ENCODE data around the gene MYCN. TPM values are rescaled to one million over a fixed set of nuclear protein-coding genes. Genes with fewer than 3 reads are reported as not detected.
A peak's percentile ranks its signal among the peaks of the same experiment; 100 is the strongest.

The MYCN gene
- total RNA-seq, 1 experiment from 2014 or later: 54.4 TPM

DNA sequence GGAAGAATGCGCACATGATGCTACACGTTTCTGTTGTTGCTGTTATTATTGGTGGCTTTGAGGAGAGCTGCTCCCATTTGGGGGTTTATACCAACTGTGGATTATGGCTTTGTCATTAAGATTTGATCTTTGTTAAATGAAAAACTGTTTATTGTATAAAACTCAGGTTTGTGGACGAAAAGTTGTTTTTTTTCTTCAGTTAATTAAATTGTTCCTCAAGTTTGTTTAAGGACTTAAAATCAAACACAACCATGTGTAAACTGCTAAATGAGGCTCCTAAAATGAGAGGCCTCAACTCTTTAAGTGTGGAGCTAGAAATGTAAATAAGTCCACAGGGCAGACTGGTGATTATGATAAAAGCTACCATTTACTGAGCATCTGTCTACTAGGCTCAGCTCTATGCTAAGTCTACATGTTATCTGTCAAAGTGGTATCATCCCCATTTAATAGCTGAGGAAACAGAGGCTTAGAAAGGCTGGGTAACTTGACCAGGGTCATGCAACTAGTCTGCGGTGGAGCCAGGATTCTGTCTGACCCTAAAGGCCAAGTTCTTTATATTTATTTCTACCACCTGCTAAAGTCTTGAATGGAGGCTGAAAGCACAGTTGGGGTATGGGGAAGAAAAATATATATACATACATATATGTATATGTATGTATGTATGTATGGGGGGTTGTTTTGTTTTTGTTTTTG is 4.1 kb downstream of the MYCN start:
- Histone ChIP-seq H3K9me3 (no peaks in the 10 kb centered on the region), H3K36me3 (ENCODE audit: control insufficient read depth, insufficient read depth, low read length) (peaks cover 5% of the 10 kb centered on the region), H3K27me3 (replicated peaks; ENCODE audit: control insufficient read depth, insufficient read depth, low read length) (no peaks in the 10 kb centered on the region), H3K4me3 (ENCODE audit: low read depth, low read length) (peak overlapping the region; percentile 75), H3K4me1 (peaks cover 13% of the 10 kb centered on the region)
- CTCF ChIA-PET: interaction anchor here (0.6 to 0.7 kb wide), 2 partner anchors 33 to 613 kb away, joined by 3 read pairs; no protein-coding TSS in a partner anchor
- Mint-ChIP-seq H3K4me1 (ENCODE audit: low read depth, unreplicated experiment) (peaks cover 18% of the 10 kb centered on the region), H3K4me3 (ENCODE audit: unreplicated experiment) (peak overlapping the region; percentile 85), H3K9me3 (ENCODE audit: unreplicated experiment) (no peaks in the 10 kb centered on the region), H3K36me3 (ENCODE audit: insufficient read depth, unreplicated experiment) (peaks cover 60% of the 10 kb centered on the region), H3K27ac (ENCODE audit: unreplicated experiment) (no peak overlapping the region), H3K27me3 (ENCODE audit: insufficient read depth, unreplicated experiment) (no peaks in the 10 kb centered on the region)
- no peak for DNase-seq
- TF ChIP-seq, protein P1, sequence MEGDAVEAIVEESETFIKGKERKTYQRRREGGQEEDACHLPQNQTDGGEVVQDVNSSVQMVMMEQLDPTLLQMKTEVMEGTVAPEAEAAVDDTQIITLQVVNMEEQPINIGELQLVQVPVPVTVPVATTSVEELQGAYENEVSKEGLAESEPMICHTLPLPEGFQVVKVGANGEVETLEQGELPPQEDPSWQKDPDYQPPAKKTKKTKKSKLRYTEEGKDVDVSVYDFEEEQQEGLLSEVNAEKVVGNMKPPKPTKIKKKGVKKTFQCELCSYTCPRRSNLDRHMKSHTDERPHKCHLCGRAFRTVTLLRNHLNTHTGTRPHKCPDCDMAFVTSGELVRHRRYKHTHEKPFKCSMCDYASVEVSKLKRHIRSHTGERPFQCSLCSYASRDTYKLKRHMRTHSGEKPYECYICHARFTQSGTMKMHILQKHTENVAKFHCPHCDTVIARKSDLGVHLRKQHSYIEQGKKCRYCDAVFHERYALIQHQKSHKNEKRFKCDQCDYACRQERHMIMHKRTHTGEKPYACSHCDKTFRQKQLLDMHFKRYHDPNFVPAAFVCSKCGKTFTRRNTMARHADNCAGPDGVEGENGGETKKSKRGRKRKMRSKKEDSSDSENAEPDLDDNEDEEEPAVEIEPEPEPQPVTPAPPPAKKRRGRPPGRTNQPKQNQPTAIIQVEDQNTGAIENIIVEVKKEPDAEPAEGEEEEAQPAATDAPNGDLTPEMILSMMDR (IDR thresholded peaks at IDR 0.05; ENCODE audit: insufficient read depth in 1 of 2, low read depth in 1 of 2, low read length in 1 of 2, severe bottlenecking in 1 of 2, unreplicated experiment in 1 of 2): no peak
- BruUV-seq (replicated peaks): no TSS peak
- intact Hi-C loops (cut with micrococcal nuclease; ENCODE audit: unreplicated experiment): loop anchor here (1.0 to 5.0 kb wide), 4 partner anchors 43 to 813 kb away; no protein-coding TSS in a partner anchor
- POLR2A ChIA-PET: interaction anchor here (0.6 kb wide), 1 partner anchor 287 kb away, joined by 3 read pairs; no protein-coding TSS in a partner anchor

DNA sequence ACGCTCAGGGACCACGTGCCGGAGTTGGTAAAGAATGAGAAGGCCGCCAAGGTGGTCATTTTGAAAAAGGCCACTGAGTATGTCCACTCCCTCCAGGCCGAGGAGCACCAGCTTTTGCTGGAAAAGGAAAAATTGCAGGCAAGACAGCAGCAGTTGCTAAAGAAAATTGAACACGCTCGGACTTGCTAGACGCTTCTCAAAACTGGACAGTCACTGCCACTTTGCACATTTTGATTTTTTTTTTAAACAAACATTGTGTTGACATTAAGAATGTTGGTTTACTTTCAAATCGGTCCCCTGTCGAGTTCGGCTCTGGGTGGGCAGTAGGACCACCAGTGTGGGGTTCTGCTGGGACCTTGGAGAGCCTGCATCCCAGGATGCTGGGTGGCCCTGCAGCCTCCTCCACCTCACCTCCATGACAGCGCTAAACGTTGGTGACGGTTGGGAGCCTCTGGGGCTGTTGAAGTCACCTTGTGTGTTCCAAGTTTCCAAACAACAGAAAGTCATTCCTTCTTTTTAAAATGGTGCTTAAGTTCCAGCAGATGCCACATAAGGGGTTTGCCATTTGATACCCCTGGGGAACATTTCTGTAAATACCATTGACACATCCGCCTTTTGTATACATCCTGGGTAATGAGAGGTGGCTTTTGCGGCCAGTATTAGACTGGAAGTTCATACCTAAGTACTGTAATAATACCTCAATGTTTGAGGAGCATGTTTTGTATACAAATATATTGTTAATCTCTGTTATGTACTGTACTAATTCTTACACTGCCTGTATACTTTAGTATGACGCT is 5.8 kb downstream of the MYCN start:
- Histone ChIP-seq H3K4me3 (ENCODE audit: low read depth, low read length) (no peak overlapping the region), H3K36me3 (ENCODE audit: control insufficient read depth, insufficient read depth, low read length) (peaks cover 5% of the 10 kb centered on the region), H3K9me3 (no peaks in the 10 kb centered on the region), H3K27me3 (replicated peaks; ENCODE audit: control insufficient read depth, insufficient read depth, low read length) (no peaks in the 10 kb centered on the region), H3K4me1 (peaks cover 13% of the 10 kb centered on the region)
- Mint-ChIP-seq H3K4me1 (ENCODE audit: low read depth, unreplicated experiment) (peaks cover 23% of the 10 kb centered on the region), H3K27ac (ENCODE audit: unreplicated experiment) (no peak overlapping the region), H3K27me3 (ENCODE audit: insufficient read depth, unreplicated experiment) (no peaks in the 10 kb centered on the region), H3K36me3 (ENCODE audit: insufficient read depth, unreplicated experiment) (peaks cover 54% of the 10 kb centered on the region), H3K9me3 (ENCODE audit: unreplicated experiment) (no peaks in the 10 kb centered on the region), H3K4me3 (ENCODE audit: unreplicated experiment) (no peak overlapping the region)
- BruUV-seq (replicated peaks): TSS peak; percentile 3
- ChIA-PET CTCF (no interaction called here), POLR2A (no interaction called here)
- peak in 1 of 2 experiments; percentile 10 for DNase-seq
- intact Hi-C loops (cut with micrococcal nuclease; ENCODE audit: unreplicated experiment): no loop called here
- TF ChIP-seq, protein P1 (IDR thresholded peaks at IDR 0.05; ENCODE audit: insufficient read depth in 1 of 2, low read depth in 1 of 2, low read length in 1 of 2, severe bottlenecking in 1 of 2, unreplicated experiment in 1 of 2): no peak

DNA sequence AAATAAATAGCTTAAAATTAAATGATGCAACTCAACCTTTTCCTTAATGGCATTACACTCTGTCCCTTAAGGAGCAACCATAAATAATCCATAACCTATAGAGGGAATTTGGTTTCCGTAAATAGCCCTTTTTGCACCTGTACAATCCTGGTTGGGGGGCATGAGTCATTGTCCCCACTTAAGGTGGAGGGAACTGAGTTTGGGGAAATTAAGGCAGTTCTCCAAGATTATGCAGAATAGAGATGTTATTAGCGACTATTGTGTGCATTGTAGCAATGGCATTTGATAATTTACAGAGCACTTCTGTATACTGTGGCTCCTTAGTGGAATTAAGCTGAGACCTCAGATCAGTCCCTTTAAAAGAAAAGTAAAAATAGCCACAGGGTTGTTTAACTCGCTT is 6.6 kb downstream of the MYCN start:
- no peaks in the 10 kb centered on the region for H3K9me3 Mint-ChIP-seq (ENCODE audit: unreplicated experiment)
- peaks cover 24% of the 10 kb centered on the region for H3K4me1 Mint-ChIP-seq (ENCODE audit: low read depth, unreplicated experiment)
- peaks cover 53% of the 10 kb centered on the region for H3K36me3 Mint-ChIP-seq (ENCODE audit: insufficient read depth, unreplicated experiment)
- DNase-seq: no peak
- no peaks in the 10 kb centered on the region for H3K27me3 Mint-ChIP-seq (ENCODE audit: insufficient read depth, unreplicated experiment)
- ChIA-PET CTCF (no interaction called here), POLR2A (no interaction called here)
- no TSS peak for BruUV-seq (replicated peaks)
- peaks cover 13% of the 10 kb centered on the region for H3K4me1 ChIP-seq
- H3K27ac Mint-ChIP-seq (ENCODE audit: unreplicated experiment): no peak overlapping the region
- no peak overlapping the region for H3K4me3 Mint-ChIP-seq (ENCODE audit: unreplicated experiment)
- peaks cover 5% of the 10 kb centered on the region for H3K36me3 ChIP-seq (ENCODE audit: control insufficient read depth, insufficient read depth, low read length)
- no peak overlapping the region for H3K4me3 ChIP-seq (ENCODE audit: low read depth, low read length)
- no peaks in the 10 kb centered on the region for H3K27me3 ChIP-seq (replicated peaks; ENCODE audit: control insufficient read depth, insufficient read depth, low read length)
- intact Hi-C loops (cut with micrococcal nuclease; ENCODE audit: unreplicated experiment): no loop called here
- H3K9me3 ChIP-seq: no peaks in the 10 kb centered on the region
- TF ChIP-seq, protein P1 (IDR thresholded peaks at IDR 0.05; ENCODE audit: insufficient read depth in 1 of 2, low read depth in 1 of 2, low read length in 1 of 2, severe bottlenecking in 1 of 2, unreplicated experiment in 1 of 2): no peak

Data from Caco-2 (cell line).